Colonic mucosa (tissue), 4 donors: ENCODE measurements around the gene PRRG4. TPM values are rescaled to one million over a fixed set of nuclear protein-coding genes. Genes with fewer than 3 reads are reported as not detected.

ENCODE experiments used
- DNase-seq: peaks from one replicate; pipeline ENCODE4 v3.0.0-alpha.2; 2020
- H3K27ac ChIP-seq: fragments of 200-600 bp; one replicate; pipeline ENCODE4 v1.8.0; 2021
- H3K27me3 ChIP-seq: fragments of 200-600 bp; one replicate; pipeline ENCODE4 v1.8.0; 2021
- H3K36me3 ChIP-seq: fragments of 200-600 bp; one replicate; pipeline ENCODE4 v1.8.0; 2021
- H3K4me1 ChIP-seq: fragments of 200-600 bp; one replicate; pipeline ENCODE4 v1.8.0; 2021; ENCODE audit warnings: mild to moderate bottlenecking
- H3K4me3 ChIP-seq: fragments of 200-600 bp; one replicate; pipeline ENCODE4 v1.8.0; 2021
- H3K9ac ChIP-seq, 2 donors: one replicate each; pipeline ENCODE4 v1.7.0; 2013; ENCODE audit warnings: control low read depth in 2 of 2, low read depth in 2 of 2, low read length in 2 of 2
- H3K9me3 ChIP-seq: fragments of 200-600 bp; one replicate; pipeline ENCODE4 v1.8.0; 2021
- CTCF ChIP-seq: fragments of 200-600 bp; IDR thresholded peaks from one replicate; pipeline ENCODE4 v1.8.0; 2022; ENCODE audit warnings: antibody characterized with exemption, mild to moderate bottlenecking
- intact Hi-C: fragments of 100-400 bp; cut with DNase I; formaldehyde crosslinking; loops from one replicate; pipeline ENCODE4 v1.14.1; 2022
- total RNA-seq, 2 donors: library from RNA; stranded (reverse); fragmentation: NEBNext Ultra II Directional in 1 of 2; extraction: Animal tissue kit (Norgen Biotek cat#: 25700) in 1 of 2; gene quantifications; one replicate each; pipeline ENCODE4 v1.2.1, GENCODE V29; 2021
- donor health status: healthy.
- donor health status: DM: no; HTN: no; CAD: no.
- donor health status: DM: no; HTN: no; CAD: no.

PRRG4 gene
- total RNA-seq, 2 donors from 2014 or later = 11.5 to 18.6 TPM

GRCh38 chr11:32849761-32850160 is 20.0 kb downstream of the PRRG4 start:
- TF ChIP-seq CTCF = no peak
- DNase-seq = no peak
- H3K27me3 ChIP-seq = no peaks in the 10 kb centered on the region
- H3K4me1 ChIP-seq = no peaks in the 10 kb centered on the region
- intact Hi-C loops = no loop called here
- no peak overlapping the region for H3K4me3 ChIP-seq
- H3K9me3 ChIP-seq = no peaks in the 10 kb centered on the region
- no peak overlapping the region for H3K27ac ChIP-seq
- H3K9ac ChIP-seq = no peak overlapping the region
- H3K36me3 ChIP-seq = no peaks in the 10 kb centered on the region

- no peak for DNase-seq
- intact Hi-C loops = no loop called here
- H3K9me3 ChIP-seq = no peaks in the 10 kb centered on the region
- H3K27ac ChIP-seq = no peak overlapping the region
- H3K27me3 ChIP-seq = no peaks in the 10 kb centered on the region
- no peaks in the 10 kb centered on the region for H3K36me3 ChIP-seq
- TF ChIP-seq CTCF = no peak
- no peak overlapping the region for H3K4me3 ChIP-seq
- no peak overlapping the region for H3K9ac ChIP-seq
- H3K4me1 ChIP-seq = no peaks in the 10 kb centered on the region
These were observed 21.5 kb downstream of the PRRG4 start for GRCh38 chr11:32851251-32851650.

- peak; percentile 58 for DNase-seq
- TF ChIP-seq CTCF = no peak
- Histone ChIP-seq H3K4me1 (no peaks in the 10 kb centered on the region), H3K27me3 (no peaks in the 10 kb centered on the region), H3K9me3 (no peaks in the 10 kb centered on the region), H3K4me3 (no peak overlapping the region), H3K9ac (no peak overlapping the region), H3K27ac (peak overlapping the region; percentile 38), H3K36me3 (no peaks in the 10 kb centered on the region)
- intact Hi-C loops = no loop called here
These were observed 22.5 kb downstream of the PRRG4 start for GRCh38 chr11:32852207-32852606.

GRCh38 chr11:32855601-32856000 is 25.9 kb downstream of the PRRG4 start:
- Histone ChIP-seq H3K4me1 (no peaks in the 10 kb centered on the region), H3K36me3 (no peaks in the 10 kb centered on the region), H3K27ac (no peak overlapping the region), H3K9ac (no peak overlapping the region), H3K4me3 (no peak overlapping the region), H3K27me3 (no peaks in the 10 kb centered on the region), H3K9me3 (no peaks in the 10 kb centered on the region)
- no peak for DNase-seq
- no peak for TF ChIP-seq CTCF
- intact Hi-C loops = no loop called here

GRCh38 chr11:32858731-32859130 is 29.0 kb downstream of the PRRG4 start:
- Histone ChIP-seq H3K4me1 (no peaks in the 10 kb centered on the region), H3K36me3 (no peaks in the 10 kb centered on the region), H3K4me3 (no peak overlapping the region), H3K27me3 (no peaks in the 10 kb centered on the region), H3K9ac (no peak overlapping the region), H3K27ac (no peak overlapping the region), H3K9me3 (no peaks in the 10 kb centered on the region)
- intact Hi-C loops = no loop called here
- no peak for DNase-seq
- no peak for TF ChIP-seq CTCF
